H1 (cell line): ENCODE data around the gene AAMP. TPM values are rescaled to one million over a fixed set of nuclear protein-coding genes. Genes with fewer than 3 reads are reported as not detected.

Experiments
- CTCF ChIA-PET: fragments of 300-600 bp; sonication (Branson Sonifier 250); formaldehyde crosslinking; loops from one replicate; lab custom pipeline; 2021; ENCODE audit not compliant: partially characterized antibody; lab: Charles Lee
- POLR2A ChIA-PET: fragments of 300-600 bp; sonication (Branson Sonifier 250); formaldehyde crosslinking; loops from one replicate; lab custom pipeline; 2021; ENCODE audit warnings: inconsistent platforms; ENCODE audit not compliant: partially characterized antibody; lab: Charles Lee
- DNase-seq, 2 experiments: peaks; one replicate each; pipeline versions ENCODE4 v3.0.0 to v3.0.0-alpha.2; 2010 to 2022; ENCODE audit warnings: low spot score in 2 of 2, low read depth in 1 of 2, mixed read lengths in 1 of 2
- FAIRE-seq: peaks from 2 replicates; lab custom pipeline; 2011; peaks lifted over from hg19 to GRCh38; lab: Jason Lieb, UNC
- H2AFZ ChIP-seq: 2 replicates; pipeline ENCODE4 v1.8.1; 2012; ENCODE audit warnings: low read length, inconsistent platforms
- H2AK5ac ChIP-seq: 2 replicates; pipeline ENCODE4 v1.6.1; 2013; ENCODE audit warnings: low read depth, low read length
- H2BK120ac ChIP-seq: replicated peaks from 2 replicates; pipeline ENCODE3; 2013; ENCODE audit warnings: low read depth, low read length, inconsistent platforms
- H2BK12ac ChIP-seq: 2 replicates; pipeline ENCODE4 v1.6.1; 2013; ENCODE audit warnings: low read depth, low read length
- H2BK15ac ChIP-seq: 2 replicates; pipeline ENCODE4 v1.6.1; 2013; ENCODE audit warnings: low read length
- H2BK20ac ChIP-seq: 2 replicates; pipeline ENCODE4 v1.6.1; 2013; ENCODE audit warnings: low read length
- H2BK5ac ChIP-seq: 2 replicates; pipeline ENCODE4 v1.6.1; 2013; ENCODE audit warnings: low read depth, low read length
- H3K14ac ChIP-seq: 2 replicates; pipeline ENCODE4 v1.6.1; 2013; ENCODE audit warnings: inconsistent platforms; ENCODE audit not compliant: insufficient read length
- H3K18ac ChIP-seq: 2 replicates; pipeline ENCODE4 v1.6.1; 2013; ENCODE audit warnings: low read length; ENCODE audit errors: extremely low read depth
- H3K23ac ChIP-seq: 2 replicates; pipeline ENCODE4 v1.6.1; 2013; ENCODE audit warnings: inconsistent platforms; ENCODE audit not compliant: insufficient read length
- H3K23me2 ChIP-seq: 2 replicates; pipeline ENCODE4 v1.6.1; 2013; ENCODE audit warnings: low read depth, low read length
- H3K27ac ChIP-seq: 2 replicates; pipeline ENCODE4 v1.6.1; 2011; ENCODE audit warnings: low read depth, low read length, inconsistent platforms
- H3K27me3 ChIP-seq, 4 experiments: replicated peaks in 1 of 4; 1 replicate in 1 of 4; 2 replicates in 3 of 4; pipeline versions ENCODE4 v1.6.1 to v1.8.1; 2011 to 2013; ENCODE audit warnings: low read length in 3 of 4, mild to moderate bottlenecking in 3 of 4, inconsistent platforms in 2 of 4, mixed read lengths in 2 of 4, moderate library complexity in 1 of 4; ENCODE audit not compliant: control insufficient read depth in 3 of 4, insufficient read depth in 3 of 4; ENCODE audit errors: extremely low read depth in 1 of 4
- H3K36me3 ChIP-seq, 4 experiments: 2 replicates each; pipeline versions ENCODE4 v1.6.1 to v1.8.1; 2011 to 2013; ENCODE audit warnings: mild to moderate bottlenecking in 4 of 4, low read length in 3 of 4, moderate library complexity in 2 of 4, control low read depth in 1 of 4, inconsistent platforms in 1 of 4; ENCODE audit not compliant: insufficient read depth in 4 of 4, control insufficient read depth in 2 of 4
- H3K4ac ChIP-seq: replicated peaks from 2 replicates; pipeline ENCODE3; 2013; ENCODE audit warnings: low read length, low read depth, mixed read lengths, inconsistent platforms; ENCODE audit not compliant: insufficient read length
- H3K4me1 ChIP-seq, 4 experiments: replicated peaks in 1 of 4; 1 replicate in 1 of 4; 2 replicates in 3 of 4; pipeline versions ENCODE4 v1.6.1 to v1.8.1; 2011 to 2013; ENCODE audit warnings: low read length in 3 of 4, inconsistent platforms in 2 of 4, mixed read lengths in 1 of 4; ENCODE audit not compliant: insufficient read depth in 4 of 4, control insufficient read depth in 3 of 4
- H3K4me2 ChIP-seq, 2 experiments: 2 replicates each; pipeline versions ENCODE4 v1.6.1 to v1.8.1; 2011 to 2013; ENCODE audit warnings: low read depth in 2 of 2, low read length in 2 of 2, control low read depth in 1 of 2, inconsistent platforms in 1 of 2, mild to moderate bottlenecking in 1 of 2; ENCODE audit not compliant: insufficient read depth in 1 of 2
- H3K4me3 ChIP-seq, 4 experiments: fragments of 200-600, 300-600 bp in 1 of 4; sonication (generic), shearing (Covaris generic), sonication (Bioruptor Twin) in 1 of 4; 2 replicates each; pipeline versions ENCODE4 v1.5.1 to v1.8.1; 2011 to 2016; ENCODE audit warnings: low read length in 4 of 4, low read depth in 3 of 4, control low read depth in 2 of 4, inconsistent platforms in 2 of 4, mild to moderate bottlenecking in 2 of 4, mixed read lengths in 1 of 4, moderate library complexity in 1 of 4; ENCODE audit not compliant: insufficient read depth in 2 of 4; ENCODE audit errors: extremely low read depth in 1 of 4
- H3K56ac ChIP-seq: replicated peaks from 2 replicates; pipeline ENCODE3; 2013; ENCODE audit warnings: low read depth, mild to moderate bottlenecking, mixed read lengths, low read length, inconsistent platforms; ENCODE audit not compliant: insufficient read length
- H3K79me1 ChIP-seq: 2 replicates; pipeline ENCODE4 v1.6.1; 2013; ENCODE audit warnings: low read depth, low read length, control low read depth
- H3K79me2 ChIP-seq, 2 experiments: 2 replicates each; pipeline versions ENCODE4 v1.6.1 to v1.8.1; 2012 to 2013; ENCODE audit warnings: low read length in 2 of 2, mild to moderate bottlenecking in 2 of 2, inconsistent platforms in 1 of 2; ENCODE audit not compliant: insufficient read depth in 2 of 2, control insufficient read depth in 1 of 2
- H3K9ac ChIP-seq, 4 experiments: replicated peaks in 1 of 4; 1 replicate in 1 of 4; 2 replicates in 3 of 4; pipeline versions ENCODE4 v1.6.1 to v1.8.1; 2011 to 2013; ENCODE audit warnings: low read depth in 3 of 4, low read length in 3 of 4, control low read depth in 2 of 4, mild to moderate bottlenecking in 2 of 4, moderate library complexity in 2 of 4, inconsistent platforms in 1 of 4; ENCODE audit errors: extremely low read depth in 1 of 4
- H3K9me3 ChIP-seq, 2 experiments: 2 replicates each; pipeline versions ENCODE4 v1.6.1 to v1.8.1; 2012 to 2013; ENCODE audit warnings: mild to moderate bottlenecking in 2 of 2, moderate library complexity in 2 of 2, control low read depth in 1 of 2, inconsistent platforms in 1 of 2, low read depth in 1 of 2, low read length in 1 of 2, mixed read lengths in 1 of 2; ENCODE audit not compliant: insufficient read depth in 2 of 2
- H4K20me1 ChIP-seq, 2 experiments: replicated peaks in 1 of 2; 2 replicates each; pipeline versions ENCODE3 to v1.8.1; 2011 to 2013; ENCODE audit warnings: inconsistent platforms in 2 of 2, low read length in 2 of 2, mild to moderate bottlenecking in 1 of 2; ENCODE audit not compliant: insufficient read depth in 2 of 2, control insufficient read depth in 1 of 2
- H4K5ac ChIP-seq: 2 replicates; pipeline ENCODE4 v1.6.1; 2013; ENCODE audit warnings: low read length, low read depth, mixed read lengths, inconsistent platforms; ENCODE audit not compliant: insufficient read length
- H4K8ac ChIP-seq: 2 replicates; pipeline ENCODE4 v1.8.0; 2013; ENCODE audit warnings: mild to moderate bottlenecking, moderate library complexity, low read length, inconsistent platforms; ENCODE audit not compliant: insufficient read depth; ENCODE audit errors: extremely low read depth
- H4K91ac ChIP-seq: replicated peaks from 2 replicates; pipeline ENCODE3; 2013; ENCODE audit warnings: low read length, mixed read lengths, inconsistent platforms; ENCODE audit not compliant: insufficient read length
- CBX8 ChIP-seq: fragments of 300-800, 300-1000 bp; sonication (generic); IDR thresholded peaks from 2 replicates; pipeline ENCODE4 v1.7.1; 2016; ENCODE audit warnings: low read depth, low read length, borderline replicate concordance
- EZH2 ChIP-seq: fragments of 200-600 bp; sonication (generic); IDR thresholded peaks from 2 replicates; pipeline ENCODE4 v1.7.1; 2012; ENCODE audit warnings: low read depth, mild to moderate bottlenecking, moderate library complexity, low read length, inconsistent platforms; ENCODE audit not compliant: severe bottlenecking
- GTF2F1 ChIP-seq: IDR thresholded peaks from 2 replicates; pipeline ENCODE4 v1.6.1; 2012; ENCODE audit warnings: low read depth, low read length, improper control_type of control experiment, borderline replicate concordance
- KDM1A ChIP-seq: fragments of 200-600, 300-600 bp; sonication (generic); IDR thresholded peaks from 2 replicates; pipeline ENCODE4 v1.7.1; 2016; ENCODE audit warnings: mild to moderate bottlenecking, low read length, borderline replicate concordance
- RBBP5 ChIP-seq: IDR thresholded peaks from 2 replicates; pipeline ENCODE4 v1.7.1; 2012; ENCODE audit warnings: low read depth, mild to moderate bottlenecking, inconsistent platforms, low read length, moderate library complexity, borderline replicate concordance
- RXRA ChIP-seq: IDR thresholded peaks from 2 replicates; pipeline ENCODE4 v1.6.1; 2011; ENCODE audit warnings: low read depth, mild to moderate bottlenecking, low read length, moderate library complexity; ENCODE audit not compliant: insufficient read depth
- SP4 ChIP-seq: IDR thresholded peaks from 2 replicates; pipeline ENCODE4 v1.6.1; 2012; ENCODE audit warnings: low read length, inconsistent platforms
- WGBS, 2 experiments: shearing (Covaris generic) in 1 of 2; methylation state at CpG; one replicate each; pipeline versions ENCODE4 v1.1.6 to v1.1.7; 2013 to 2015; ENCODE audit warnings: low lambda C conversion rate in 2 of 2, mixed read lengths in 2 of 2, inconsistent platforms in 1 of 2, low coverage in 1 of 2, missing lambda C conversion rate in 1 of 2; ENCODE audit not compliant: insufficient replicate concordance in 2 of 2, insufficient coverage in 1 of 2, insufficient read length in 1 of 2; ENCODE audit errors: extremely low coverage in 1 of 2, missing lambda C conversion rate in 1 of 2; 5-methylcytosine and 5-hydroxymethylcytosine counted together
- polyA plus RNA-seq, 7 experiments: library from polyadenylated mRNA; depleted of rRNA in 3 of 7; stranded (reverse) in 5 of 7; unstranded in 2 of 7; fragments of >200 nt in 5 of 7; fragments of 200-250 nt in 2 of 7; gene quantifications; 1 replicate in 5 of 7; 2 replicates in 1 of 7; 4 replicates in 1 of 7; pipeline versions ENCODE4 v1.2.1 to v1.2.3, GENCODE V29; 2011 to 2013; ENCODE audit warnings: missing spikeins in 2 of 7, mixed read lengths in 2 of 7
- total RNA-seq: library from RNA; stranded (reverse); fragmentation: NEBNext Ultra II Directional; extraction: Animal tissue kit (Norgen Biotek cat#: 25700); gene quantifications from 2 replicates; pipeline ENCODE4 v1.2.1, GENCODE V29; 2021

AAMP gene
- total and polyA plus RNA-seq, 2 of the 8 experiments (the other 6 are each of a cell fraction or from before 2014, with no cell fraction given) = 119 to 125 TPM

- no peak for TF ChIP-seq RBBP5
- TF ChIP-seq GTF2F1 = no peak
- no peak for TF ChIP-seq RXRA
- TF ChIP-seq KDM1A = no peak
- TF ChIP-seq EZH2 = no peak
- no peak for TF ChIP-seq CBX8
- no peak for TF ChIP-seq SP4
- 86% methylated on average over 3 of the region's 3 CpGs; no CpG with 5 or more reads in 1 of the 2 experiments for WGBS, 2 experiments
- no peak overlapping the region for H3K9ac ChIP-seq
- H3K79me2 ChIP-seq = no peaks in the 10 kb centered on the region
- no peaks in the 10 kb centered on the region for H3K23me2 ChIP-seq
- no peaks in the 10 kb centered on the region for H3K27me3 ChIP-seq
- DNase-seq = no peak
- H2BK20ac ChIP-seq = no peak overlapping the region
- no peak overlapping the region for H3K4me3 ChIP-seq
- no peak overlapping the region for H2BK120ac ChIP-seq
- no peak overlapping the region for H2BK5ac ChIP-seq
- H4K5ac ChIP-seq = no peak overlapping the region
- no peak overlapping the region for H3K56ac ChIP-seq
- H4K91ac ChIP-seq = no peak overlapping the region
- H4K8ac ChIP-seq = no peak overlapping the region
- no peak overlapping the region for H3K4me2 ChIP-seq
- H3K9me3 ChIP-seq = no peaks in the 10 kb centered on the region
- H4K20me1 ChIP-seq = peaks cover 0 to 15% of the 10 kb centered on the region in 2 experiments
- H2AFZ ChIP-seq = no peak overlapping the region
- no peak for FAIRE-seq
- no peak overlapping the region for H2AK5ac ChIP-seq
- peaks cover 0 to 5% (median 1%) of the 10 kb centered on the region in 4 experiments; a peak in 3 of 7 replicates for H3K4me1 ChIP-seq
- H3K27ac ChIP-seq = no peak overlapping the region
- ChIA-PET POLR2A (interaction anchor here (0.8 to 1.9 kb wide), 2 partner anchors 86 to 253 kb away, joined by 3 to 4 read pairs; no protein-coding TSS in a partner anchor), CTCF (interaction anchor here (0.5 to 9.2 kb wide), 4 partner anchors 8 to 426 kb away, joined by 3 to 131 read pairs (median 4); partner anchors contain the start of genes AAMP and PNKD)
- H2BK12ac ChIP-seq = no peak overlapping the region
- no peak overlapping the region for H3K14ac ChIP-seq
- H3K79me1 ChIP-seq = 0 out of 2 replicates have a peak, but pooled peaks cover 4% of the 10 kb centered on the region
- no peak overlapping the region for H3K23ac ChIP-seq
- no peak overlapping the region for H2BK15ac ChIP-seq
- H3K18ac ChIP-seq = no peak overlapping the region
- peaks cover 0 to 13% (median 0%) of the 10 kb centered on the region in 4 experiments; a peak in 3 of 8 replicates for H3K36me3 ChIP-seq
- no peak overlapping the region for H3K4ac ChIP-seq
Measured at GRCh38 chr2:218281449-218281848, 11.5 kb upstream of the AAMP start.
